GM20000 (cell line): ENCODE data around the gene CLK4.

Experiments used
- DNase-seq: peaks from one replicate; pipeline ENCODE4 v3.0.0; 2012; ENCODE audit warnings: low spot score
- TF ChIP-seq, protein P1 (sequence below): IDR thresholded peaks from 2 replicates; pipeline ENCODE4 v1.5.1; 2012; ENCODE audit warnings: mild to moderate bottlenecking, control low read depth; ENCODE audit errors: extremely low read depth, missing control alignments

The CLK4 gene

DNA sequence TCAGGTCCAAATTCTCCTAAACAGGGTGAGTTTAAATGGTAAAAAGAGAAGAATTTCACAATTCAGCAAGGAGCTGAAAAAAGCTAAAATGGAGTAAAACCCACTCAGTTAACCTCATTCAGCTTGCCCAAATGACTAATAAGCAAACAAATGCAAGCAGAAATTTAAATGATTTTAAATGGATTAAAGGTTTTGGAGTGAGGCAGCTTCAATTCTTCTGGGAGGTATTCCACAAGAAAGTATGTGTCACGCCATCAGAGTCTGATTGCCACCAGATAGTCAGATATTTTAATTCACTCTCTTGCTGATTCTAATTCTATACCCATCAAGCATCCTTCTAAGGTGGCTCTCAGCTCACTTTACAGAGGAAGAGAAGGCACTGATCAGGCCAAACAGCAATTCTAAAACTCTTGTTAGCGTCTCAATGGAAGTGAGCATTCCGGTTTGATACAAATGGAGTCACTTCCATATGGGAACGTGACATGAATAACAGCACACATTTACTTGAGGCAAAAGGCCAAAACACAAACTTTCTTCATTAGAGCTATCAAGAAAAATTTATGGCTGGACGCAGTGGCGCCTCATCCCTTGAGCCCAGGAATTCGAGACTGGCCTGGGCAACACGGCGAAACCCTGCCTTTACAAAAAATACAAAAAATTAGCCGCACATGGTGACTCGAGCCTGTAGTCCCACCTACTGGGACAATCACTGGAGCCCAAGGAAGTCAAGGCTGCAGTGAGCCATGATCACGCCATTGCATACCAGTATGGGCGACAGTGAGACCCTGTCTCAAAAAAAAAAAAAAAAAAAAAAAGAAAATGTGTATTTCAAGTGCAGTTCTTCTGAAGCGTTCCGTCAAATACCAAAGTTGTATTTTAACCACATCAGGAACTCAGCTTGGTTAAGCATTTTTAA lies 2.0 kb downstream of the CLK4 start:
- no peak for DNase-seq
- TF ChIP-seq, protein P1, sequence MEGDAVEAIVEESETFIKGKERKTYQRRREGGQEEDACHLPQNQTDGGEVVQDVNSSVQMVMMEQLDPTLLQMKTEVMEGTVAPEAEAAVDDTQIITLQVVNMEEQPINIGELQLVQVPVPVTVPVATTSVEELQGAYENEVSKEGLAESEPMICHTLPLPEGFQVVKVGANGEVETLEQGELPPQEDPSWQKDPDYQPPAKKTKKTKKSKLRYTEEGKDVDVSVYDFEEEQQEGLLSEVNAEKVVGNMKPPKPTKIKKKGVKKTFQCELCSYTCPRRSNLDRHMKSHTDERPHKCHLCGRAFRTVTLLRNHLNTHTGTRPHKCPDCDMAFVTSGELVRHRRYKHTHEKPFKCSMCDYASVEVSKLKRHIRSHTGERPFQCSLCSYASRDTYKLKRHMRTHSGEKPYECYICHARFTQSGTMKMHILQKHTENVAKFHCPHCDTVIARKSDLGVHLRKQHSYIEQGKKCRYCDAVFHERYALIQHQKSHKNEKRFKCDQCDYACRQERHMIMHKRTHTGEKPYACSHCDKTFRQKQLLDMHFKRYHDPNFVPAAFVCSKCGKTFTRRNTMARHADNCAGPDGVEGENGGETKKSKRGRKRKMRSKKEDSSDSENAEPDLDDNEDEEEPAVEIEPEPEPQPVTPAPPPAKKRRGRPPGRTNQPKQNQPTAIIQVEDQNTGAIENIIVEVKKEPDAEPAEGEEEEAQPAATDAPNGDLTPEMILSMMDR: no peak

DNA sequence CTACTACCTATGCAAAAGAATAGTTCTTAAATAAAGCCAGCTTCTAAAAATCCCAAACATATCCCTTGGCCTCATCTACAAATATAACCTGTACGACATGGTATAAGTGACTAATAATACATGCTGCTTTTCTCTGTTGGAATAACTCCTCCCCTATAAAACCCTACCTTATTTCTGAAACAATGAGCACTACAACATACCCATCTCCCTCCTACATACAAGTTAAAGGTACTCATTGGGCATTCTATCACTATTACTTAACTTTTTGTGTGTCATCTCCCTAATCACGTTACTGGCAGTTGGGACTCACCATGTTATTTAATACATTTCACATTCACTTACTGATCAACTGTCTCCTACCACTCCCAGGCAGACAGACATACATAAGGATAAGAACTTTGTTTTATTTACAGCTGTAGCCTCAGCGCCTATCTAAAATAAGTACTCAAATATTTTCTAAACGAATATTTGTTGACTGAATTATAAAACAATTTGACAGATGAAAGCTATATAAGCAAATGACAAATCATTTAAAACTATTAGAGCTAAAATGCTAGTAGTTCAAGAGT lies 4.1 kb downstream of the CLK4 start:
- TF ChIP-seq, protein P1: no peak
- DNase-seq: no peak

DNA sequence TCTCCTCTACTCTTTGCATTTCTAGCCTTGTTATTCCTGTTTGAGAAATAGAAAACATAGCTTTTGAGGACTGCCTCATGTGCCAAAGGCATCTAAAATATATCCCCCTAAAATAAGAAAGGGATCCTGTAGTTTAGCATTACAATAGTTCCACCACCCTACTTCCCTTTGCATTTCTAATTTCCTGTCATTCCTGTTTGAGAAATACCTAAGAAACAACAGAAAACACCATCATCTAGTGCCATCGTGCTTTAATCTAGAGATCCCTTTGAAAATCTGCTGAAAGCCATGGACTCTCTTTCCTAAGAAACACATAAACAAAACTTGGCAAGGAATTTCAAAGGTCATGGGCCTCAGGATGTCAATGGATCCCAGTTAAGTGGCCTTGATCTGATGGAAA lies 7.5 kb downstream of the CLK4 start:
- TF ChIP-seq, protein P1: no peak

DNA sequence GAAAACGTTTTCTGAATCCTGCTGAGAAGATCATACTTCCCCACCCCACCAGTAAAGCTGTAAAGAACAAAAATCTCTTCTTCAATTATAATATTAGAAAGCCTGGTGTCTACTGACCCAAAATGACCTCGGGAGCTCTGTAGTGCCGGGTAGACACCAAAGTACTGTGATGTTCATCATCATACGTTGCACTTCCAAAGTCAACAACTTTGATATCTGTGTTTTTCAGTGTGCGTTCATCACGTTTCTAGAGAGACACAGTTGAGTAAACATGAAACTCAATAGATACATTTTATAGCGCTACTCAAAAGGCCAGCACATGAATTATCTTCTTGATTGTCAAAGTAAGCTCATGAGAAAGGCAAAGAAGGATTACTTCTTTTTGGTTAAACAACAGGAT lies 14.6 kb downstream of the CLK4 start:
- DNase-seq: no peak
- TF ChIP-seq, protein P1: no peak

More for the DNA sequence above, 7.5 kb downstream of the CLK4 start:
- DNase-seq: no peak

DNA sequence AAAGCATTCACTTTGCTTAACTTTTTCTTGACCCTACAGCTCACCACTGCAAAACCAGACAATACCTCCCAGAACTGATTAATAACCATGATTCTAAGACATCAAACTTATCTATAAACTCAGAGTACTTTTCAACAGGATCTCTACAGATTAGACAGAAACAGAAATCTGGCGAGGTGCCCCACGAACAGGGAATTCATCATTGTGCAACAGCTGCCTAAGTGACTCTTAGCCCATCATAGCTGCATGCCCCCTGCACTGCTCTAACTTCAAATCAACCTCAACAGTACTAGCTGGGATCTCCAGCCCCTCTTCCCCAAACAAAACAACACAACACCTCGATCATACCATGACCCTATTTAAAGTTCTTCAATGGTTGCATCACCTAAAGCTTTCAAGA lies 20.6 kb downstream of the CLK4 start:
- no peak for DNase-seq
- TF ChIP-seq, protein P1: no peak

DNA sequence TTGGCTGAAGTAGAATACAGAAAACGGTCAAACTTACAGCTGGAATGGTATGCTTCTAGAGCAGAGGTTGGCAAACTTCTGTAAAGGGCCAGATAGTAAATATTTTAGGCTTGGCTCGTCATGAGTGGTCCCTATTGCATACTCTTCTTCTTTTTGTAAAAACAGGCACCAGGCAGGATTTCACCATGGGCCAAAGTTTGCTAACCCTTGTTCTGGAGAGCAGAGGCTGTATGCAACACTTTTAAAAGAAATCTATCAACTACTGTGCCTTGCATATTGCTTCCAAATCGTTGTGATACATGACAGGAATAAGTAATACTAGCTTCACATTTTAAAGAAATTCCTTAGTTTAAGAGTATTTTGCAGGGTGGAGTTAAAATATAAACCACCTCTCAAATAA lies 21.1 kb downstream of the CLK4 start:
- no peak for DNase-seq
- TF ChIP-seq, protein P1: no peak

DNA sequence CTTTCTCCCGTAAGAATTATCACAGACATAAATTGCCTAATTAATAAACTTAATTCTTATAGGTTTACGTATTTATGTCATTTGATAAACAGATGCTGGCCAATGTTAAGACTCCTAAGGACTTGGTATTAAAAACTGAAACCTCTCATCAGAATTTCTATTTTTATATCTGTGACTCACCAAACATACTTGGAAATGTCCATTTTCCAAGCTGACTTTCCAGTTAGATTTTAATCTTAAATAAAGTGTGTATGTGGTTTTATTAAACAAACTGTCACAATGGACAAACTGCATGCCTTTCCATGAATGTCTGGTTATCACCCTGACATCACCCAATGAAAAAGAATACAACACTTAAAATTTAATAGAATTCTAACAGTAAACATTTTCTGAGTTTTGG lies 24.1 kb downstream of the CLK4 start:
- no peak for DNase-seq
- TF ChIP-seq, protein P1: no peak
